ENCODE results near the gene RCE1.
"Not testable (repeated sequence)": the region's sequence is repeated elsewhere in the genome, so short reads cannot be mapped to it uniquely, and the experiment has no call there.

RCE1 gene

GRCh38 chr11:66842896-66843775 is at the start of gene RCE1:
RCE1 (plus strand) TSS chr11:66843441; CDS start chr11:66843456, 15 bp downstream.
- peak; percentile 68 for DNase-seq

GRCh38 chr11:66799815-66800214 is 43.4 kb upstream of the RCE1 start:
- DNase-seq = not testable (repeated sequence)

GRCh38 chr11:66800720-66801428 is 42.4 kb upstream of the RCE1 start:
- DNase-seq = no peak

GRCh38 chr11:66809592-66809991 is 33.6 kb upstream of the RCE1 start:
- DNase-seq = no peak

GRCh38 chr11:66810576-66811185 is 32.6 kb upstream of the RCE1 start:
- DNase-seq = no peak

- DNase-seq = no peak
Measured at GRCh38 chr11:66814678-66815077, 28.6 kb upstream of the RCE1 start.

- no peak for DNase-seq
Measured at GRCh38 chr11:66815646-66816045, 27.6 kb upstream of the RCE1 start.

- DNase-seq = no peak
Measured at GRCh38 chr11:66818231-66818955, 24.8 kb upstream of the RCE1 start.

GRCh38 chr11:66820381-66820780 is 22.9 kb upstream of the RCE1 start:
- DNase-seq = no peak

GRCh38 chr11:66820901-66821300 is 22.3 kb upstream of the RCE1 start:
- no peak for DNase-seq

- DNase-seq = no peak
Measured at GRCh38 chr11:66823700-66824099, 19.5 kb upstream of the RCE1 start.

GRCh38 chr11:66824573-66824972 is 18.7 kb upstream of the RCE1 start:
- DNase-seq = not testable (repeated sequence)

GRCh38 chr11:66834539-66834845 is 8.7 kb upstream of the RCE1 start:
- DNase-seq = no peak

GRCh38 chr11:66834943-66835342 is 8.3 kb upstream of the RCE1 start:
- DNase-seq = no peak

- DNase-seq = no peak
Measured at GRCh38 chr11:66835768-66836405, 7.4 kb upstream of the RCE1 start.

GRCh38 chr11:66840317-66841091 is 2.7 kb upstream of the RCE1 start:
- DNase-seq = no peak

- DNase-seq = no peak
Measured at GRCh38 chr11:66841861-66842260, 1.4 kb upstream of the RCE1 start.

GRCh38 chr11:66842501-66842895 is 743 bp upstream of the RCE1 start:
- DNase-seq = no peak

- DNase-seq = no peak
Measured at GRCh38 chr11:66843776-66844495, 695 bp downstream of the RCE1 start.

- DNase-seq = no peak
Measured at GRCh38 chr11:66844496-66845142, 1.4 kb downstream of the RCE1 start.
